ENCODE results near the gene SP3.

- no peak for TF ChIP-seq CTCF (IDR thresholded peaks at IDR 0.05)
- TF ChIP-seq SIN3A (IDR thresholded peaks at IDR 0.05; ENCODE audit: borderline replicate concordance, insufficient read depth, low read depth, low read length) = no peak
These were observed 19.9 kb upstream of the SP3 start for GRCh38 chr2:173984866-173985604.

Data from Panc1 (cell line).